Prostate gland (tissue), 2 donors: ENCODE data around the gene SPOCK1. TPM values are rescaled to one million over a fixed set of nuclear protein-coding genes. Genes with fewer than 3 reads are reported as not detected.

Source experiments
- DNase-seq: peaks from one replicate; pipeline ENCODE4 v3.0.0-alpha.2; 2019; ENCODE audit warnings: low spot score
- H3K27ac ChIP-seq, 2 donors: fragments of 200-600 bp; sonication (generic); 2 replicates each; pipeline ENCODE4 v1.5.1; 2017 to 2019
- H3K27me3 ChIP-seq: fragments of 200-600 bp; sonication (generic); replicated peaks from 2 replicates; pipeline ENCODE4 v1.5.1; 2019; ENCODE audit not compliant: insufficient read depth
- H3K36me3 ChIP-seq, 2 donors: fragments of 200-600 bp; sonication (generic); 1 replicate in 1 of 2; 2 replicates in 1 of 2; pipeline versions ENCODE4 v1.5.1 to v1.8.1; 2017 to 2019
- H3K4me1 ChIP-seq: fragments of 200-600 bp; sonication (generic); replicated peaks from 2 replicates; pipeline ENCODE4 v1.5.1; 2019
- H3K4me3 ChIP-seq, 2 donors: fragments of 200-600 bp; sonication (generic); 2 replicates each; pipeline ENCODE4 v1.5.1; 2017 to 2019
- H3K9me3 ChIP-seq: fragments of 200-600 bp; sonication (generic); 2 replicates; pipeline ENCODE4 v1.5.1; 2017
- POLR2A ChIP-seq: fragments of 450-650 bp; IDR thresholded peaks from one replicate; pipeline ENCODE4 v1.6.1; 2016; ENCODE audit warnings: antibody characterized with exemption, mild to moderate bottlenecking
- POLR2AphosphoS5 ChIP-seq: sonication (generic); formaldehyde crosslinking; IDR thresholded peaks from one replicate; pipeline ENCODE4 v1.6.1; 2017; ENCODE audit warnings: antibody characterized with exemption
- WGBS: methylation state at CpG from one replicate; pipeline ENCODE4 v1.1.5; 2018; 5-methylcytosine and 5-hydroxymethylcytosine counted together
- intact Hi-C: fragments of 100-400 bp; cut with DNase I; formaldehyde crosslinking; loops from one replicate; pipeline ENCODE4 v1.14.2; 2022
- total RNA-seq, 2 donors: library from RNA; depleted of rRNA; stranded (reverse); fragments of >200 nt; gene quantifications; one replicate each; pipeline ENCODE4 v1.1.0, GENCODE V29; 2016
- TF ChIP-seq, protein P1 (sequence below), 4 experiments: fragments of 200-600 bp in 2 of 4; fragments of 450-650 bp in 2 of 4; sonication (generic) in 2 of 4; IDR thresholded peaks; 1 replicate in 3 of 4; 2 replicates in 1 of 4; pipeline ENCODE4 v1.5.1; 2016 to 2019; ENCODE audit warnings: antibody characterized with exemption in 4 of 4, mild to moderate bottlenecking in 2 of 4, moderate library complexity in 2 of 4

The SPOCK1 gene
- total RNA-seq, 2 donors from 2014 or later = 89.4 to 92.9 TPM

- Histone ChIP-seq H3K36me3 (no peaks in the 10 kb centered on the region), H3K27ac (no peak overlapping the region), H3K9me3 (no peaks in the 10 kb centered on the region), H3K4me3 (no peak overlapping the region), H3K27me3 (no peaks in the 10 kb centered on the region), H3K4me1 (no peaks in the 10 kb centered on the region)
- 94% methylated on average over 1 of the region's 1 CpG for WGBS
- intact Hi-C loops = no loop called here
- no peak for DNase-seq
- TF ChIP-seq, protein P1, sequence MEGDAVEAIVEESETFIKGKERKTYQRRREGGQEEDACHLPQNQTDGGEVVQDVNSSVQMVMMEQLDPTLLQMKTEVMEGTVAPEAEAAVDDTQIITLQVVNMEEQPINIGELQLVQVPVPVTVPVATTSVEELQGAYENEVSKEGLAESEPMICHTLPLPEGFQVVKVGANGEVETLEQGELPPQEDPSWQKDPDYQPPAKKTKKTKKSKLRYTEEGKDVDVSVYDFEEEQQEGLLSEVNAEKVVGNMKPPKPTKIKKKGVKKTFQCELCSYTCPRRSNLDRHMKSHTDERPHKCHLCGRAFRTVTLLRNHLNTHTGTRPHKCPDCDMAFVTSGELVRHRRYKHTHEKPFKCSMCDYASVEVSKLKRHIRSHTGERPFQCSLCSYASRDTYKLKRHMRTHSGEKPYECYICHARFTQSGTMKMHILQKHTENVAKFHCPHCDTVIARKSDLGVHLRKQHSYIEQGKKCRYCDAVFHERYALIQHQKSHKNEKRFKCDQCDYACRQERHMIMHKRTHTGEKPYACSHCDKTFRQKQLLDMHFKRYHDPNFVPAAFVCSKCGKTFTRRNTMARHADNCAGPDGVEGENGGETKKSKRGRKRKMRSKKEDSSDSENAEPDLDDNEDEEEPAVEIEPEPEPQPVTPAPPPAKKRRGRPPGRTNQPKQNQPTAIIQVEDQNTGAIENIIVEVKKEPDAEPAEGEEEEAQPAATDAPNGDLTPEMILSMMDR (IDR thresholded peaks at IDR 0.05) = no peak
- TF ChIP-seq POLR2AphosphoS5 = no peak
- TF ChIP-seq POLR2A = no peak
Measured at GRCh38 chr5:137381555-137381954, 117.6 kb downstream of the SPOCK1 start.

DNA sequence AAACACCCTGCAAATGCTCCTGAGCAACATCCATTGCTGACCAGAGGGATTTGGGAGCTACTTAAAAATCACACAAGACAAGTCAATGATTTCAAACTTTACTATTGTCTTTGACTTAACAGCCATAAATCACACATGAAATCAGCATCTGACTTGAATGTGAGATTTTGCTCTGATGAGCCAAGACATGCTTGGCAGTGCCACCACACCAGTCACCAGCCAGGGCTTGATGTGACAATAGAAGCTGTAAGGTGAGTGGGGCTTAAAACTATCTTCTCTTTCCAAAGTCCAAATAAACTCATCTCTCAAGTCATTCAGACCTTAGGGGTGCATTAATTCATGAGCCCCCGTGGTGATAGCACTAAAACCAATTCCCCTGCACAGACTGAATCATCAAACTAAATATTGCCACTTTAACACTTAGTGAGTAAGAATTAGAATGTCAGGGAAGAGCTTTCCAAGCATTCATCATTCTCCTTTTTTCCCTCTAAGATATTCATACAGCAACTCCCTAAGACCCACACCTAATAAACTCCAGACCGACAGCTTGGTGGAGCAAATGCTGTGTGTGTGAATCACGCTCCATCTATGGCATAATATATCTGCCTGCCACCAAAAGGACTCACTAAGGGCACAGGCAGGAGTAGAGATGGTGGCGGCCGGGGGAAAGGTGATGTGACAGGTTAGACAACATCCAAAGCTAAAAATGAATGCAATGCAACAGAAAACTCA, 119.4 kb downstream of the SPOCK1 start:
- 82% methylated on average over 5 of the region's 5 CpGs for WGBS
- no peaks in the 10 kb centered on the region for H3K36me3 ChIP-seq

GRCh38 chr5:137375741-137376526, 123.2 kb downstream of the SPOCK1 start:
- Histone ChIP-seq H3K27me3 (no peaks in the 10 kb centered on the region), H3K9me3 (no peaks in the 10 kb centered on the region), H3K4me1 (no peaks in the 10 kb centered on the region), H3K36me3 (no peaks in the 10 kb centered on the region), H3K27ac (no peak overlapping the region), H3K4me3 (no peak overlapping the region)
- intact Hi-C loops = no loop called here
- 60% methylated on average over 11 of the region's 11 CpGs for WGBS
- TF ChIP-seq, protein P1 (IDR thresholded peaks at IDR 0.05) = no peak
- no peak for TF ChIP-seq POLR2A
- no peak for TF ChIP-seq POLR2AphosphoS5
- DNase-seq = no peak

More for the DNA sequence above, 119.4 kb downstream of the SPOCK1 start:
- TF ChIP-seq, protein P1 (IDR thresholded peaks at IDR 0.05) = no peak
- TF ChIP-seq POLR2A (no peak), POLR2AphosphoS5 (no peak)
- Histone ChIP-seq H3K27me3 (no peaks in the 10 kb centered on the region), H3K4me1 (no peaks in the 10 kb centered on the region), H3K9me3 (no peaks in the 10 kb centered on the region), H3K27ac (no peak overlapping the region), H3K4me3 (no peak overlapping the region)
- DNase-seq = no peak
- intact Hi-C loops = no loop called here

DNA sequence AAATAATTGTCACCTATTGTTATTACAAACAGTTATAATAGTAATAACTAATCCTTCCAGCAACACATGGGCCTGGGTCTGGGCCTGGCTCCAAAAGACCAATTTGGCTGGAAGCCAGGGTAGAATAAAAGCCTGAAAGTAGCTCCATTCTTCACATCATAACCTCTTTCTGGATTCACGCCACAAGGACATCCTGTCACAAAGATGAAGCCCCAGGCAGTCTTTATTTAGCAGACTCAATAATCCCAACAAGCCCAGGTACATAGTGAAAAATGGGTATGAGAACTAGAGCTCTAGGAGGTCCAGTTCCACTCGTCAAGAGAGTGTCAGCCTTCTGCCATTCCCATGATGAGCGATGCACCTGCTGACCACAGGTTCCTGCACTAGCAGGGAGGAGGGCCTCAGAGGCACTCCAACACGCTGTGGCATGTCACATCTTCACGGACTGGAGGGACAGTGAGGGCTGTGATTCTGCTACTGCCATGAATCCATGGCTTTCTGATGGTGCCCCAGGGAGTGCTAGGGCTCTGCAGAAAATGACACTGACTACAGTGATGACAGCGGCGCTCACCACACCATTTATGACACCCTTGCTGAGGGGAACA, 124.9 kb downstream of the SPOCK1 start:
- 52% methylated on average over 7 of the region's 7 CpGs for WGBS
- H3K4me1 ChIP-seq = no peaks in the 10 kb centered on the region

More for the DNA sequence above, 124.9 kb downstream of the SPOCK1 start:
- Histone ChIP-seq H3K36me3 (no peaks in the 10 kb centered on the region), H3K27me3 (no peaks in the 10 kb centered on the region), H3K27ac (no peak overlapping the region), H3K4me3 (no peak overlapping the region), H3K9me3 (no peaks in the 10 kb centered on the region)
- no peak for TF ChIP-seq POLR2AphosphoS5
- TF ChIP-seq, protein P1 (IDR thresholded peaks at IDR 0.05) = no peak
- TF ChIP-seq POLR2A = no peak
- DNase-seq = no peak
- intact Hi-C loops = no loop called here
